Retina (tissue), 1 donor: Measurements from ENCODE around the gene RBM20.
"Not testable (repeated sequence)": the region's sequence is repeated elsewhere in the genome, so short reads cannot be mapped to it uniquely, and the experiment has no call there.

Experiments
- DNase-seq: peaks from one replicate; pipeline ENCODE4 v3.0.0-alpha.2; 2016

The RBM20 gene

GRCh38 chr10:110706690-110707098 lies 62.6 kb downstream of the RBM20 start:
- no peak for DNase-seq

- DNase-seq = peak; percentile 35
Observed at GRCh38 chr10:110708776-110709443, 64.8 kb downstream of the RBM20 start.

- DNase-seq = no peak
Observed at GRCh38 chr10:110709444-110709828, 65.3 kb downstream of the RBM20 start.

GRCh38 chr10:110709964-110710587 lies 65.9 kb downstream of the RBM20 start:
- DNase-seq = no peak

GRCh38 chr10:110710621-110711020 lies 66.5 kb downstream of the RBM20 start:
- DNase-seq = no peak

GRCh38 chr10:110711382-110711781 lies 67.2 kb downstream of the RBM20 start:
- no peak for DNase-seq

GRCh38 chr10:110714356-110714755 lies 70.2 kb downstream of the RBM20 start:
- no peak for DNase-seq

- no peak for DNase-seq
Observed at GRCh38 chr10:110717781-110718589, 73.8 kb downstream of the RBM20 start.

GRCh38 chr10:110721406-110722038 lies 77.4 kb downstream of the RBM20 start:
- DNase-seq = no peak

GRCh38 chr10:110723224-110723891 lies 79.2 kb downstream of the RBM20 start:
- no peak for DNase-seq

GRCh38 chr10:110724116-110724921 lies 80.2 kb downstream of the RBM20 start:
- no peak for DNase-seq

- DNase-seq = no peak
Observed at GRCh38 chr10:110724937-110725336, 80.8 kb downstream of the RBM20 start.

- DNase-seq = no peak
Observed at GRCh38 chr10:110725801-110726630, 81.9 kb downstream of the RBM20 start.

- not testable (repeated sequence) for DNase-seq
Observed at GRCh38 chr10:110727785-110728184, 83.6 kb downstream of the RBM20 start.

GRCh38 chr10:110730345-110731050 lies 86.4 kb downstream of the RBM20 start:
- no peak for DNase-seq

- DNase-seq = no peak
Observed at GRCh38 chr10:110733218-110733952, 89.2 kb downstream of the RBM20 start.

GRCh38 chr10:110735620-110736027 lies 91.5 kb downstream of the RBM20 start:
- DNase-seq = no peak

GRCh38 chr10:110737886-110738634 lies 93.9 kb downstream of the RBM20 start:
- no peak for DNase-seq

- no peak for DNase-seq
Observed at GRCh38 chr10:110739811-110740271, 95.7 kb downstream of the RBM20 start.
